T-cell (primary cell): ENCODE data around the gene MMP23B. TPM values are rescaled to one million over a fixed set of nuclear protein-coding genes. Genes with fewer than 3 reads are reported as not detected.
"Not testable (repeated sequence)": the region's sequence is repeated elsewhere in the genome, so short reads cannot be mapped to it uniquely, and the experiment has no call there.

Source experiments
- ATAC-seq, 4 experiments: fragments of 200-7000 bp in 3 of 4; fragments of 150-1000 bp in 1 of 4; cut with Tn5 transposase; replicated peaks in 1 of 4; 1 replicate in 3 of 4; 2 replicates in 1 of 4; pipeline ENCODE4 v1.10.0; 2021; ENCODE audit warnings: moderate library complexity in 3 of 4, mild to moderate bottlenecking in 2 of 4, moderate number of reproducible peaks in 1 of 4
- CTCF ChIA-PET, 2 donors: fragments of 300-600 bp; sonication (Branson Sonifier 250); formaldehyde crosslinking; loops; one replicate each; lab custom pipeline; 2022; ENCODE audit warnings: antibody characterized with exemption in 2 of 2; lab: Charles Lee
- POLR2A ChIA-PET, 2 donors: fragments of 300-600 bp; sonication (Branson Sonifier 250); formaldehyde crosslinking; loops; one replicate each; lab custom pipeline; 2022; ENCODE audit warnings: antibody characterized with exemption in 2 of 2; lab: Charles Lee
- DNase-seq, 35 experiments: peaks; one replicate each; pipeline versions ENCODE4 v3.0.0 to v3.0.0-alpha.2; 2013 to 2023
- H3K27ac ChIP-seq: one replicate; pipeline ENCODE4 v1.5.1; 2013; ENCODE audit warnings: low read length
- H3K27me3 ChIP-seq, 2 experiments: replicated peaks in 1 of 2; 1 replicate in 1 of 2; 2 replicates in 1 of 2; pipeline versions ENCODE4 v1.6.1 to v1.7.0; 2013; ENCODE audit warnings: low read length in 1 of 2, mixed read lengths in 1 of 2; ENCODE audit not compliant: control insufficient read depth in 2 of 2, insufficient read depth in 2 of 2; ENCODE audit errors: extremely low read depth in 1 of 2
- H3K36me3 ChIP-seq, 2 donors: 1 replicate in 1 of 2; 2 replicates in 1 of 2; pipeline versions ENCODE4 v1.6.1 to v1.7.0; 2013; ENCODE audit warnings: low read length in 1 of 2; ENCODE audit not compliant: control insufficient read depth in 2 of 2, insufficient read depth in 1 of 2; ENCODE audit errors: extremely low read depth in 1 of 2
- H3K4me1 ChIP-seq, 2 experiments: 1 replicate in 1 of 2; 2 replicates in 1 of 2; pipeline versions ENCODE4 v1.6.1 to v1.7.0; 2013; ENCODE audit warnings: low read length in 2 of 2, mixed read lengths in 1 of 2; ENCODE audit not compliant: insufficient read depth in 2 of 2, control insufficient read depth in 1 of 2; ENCODE audit errors: extremely low read depth in 1 of 2
- H3K4me3 ChIP-seq, 2 donors: 1 replicate in 1 of 2; 2 replicates in 1 of 2; pipeline versions ENCODE4 v1.5.1 to v1.7.0; 2013; ENCODE audit warnings: mild to moderate bottlenecking in 2 of 2, low read length in 1 of 2, moderate library complexity in 1 of 2; ENCODE audit not compliant: control insufficient read depth in 1 of 2; ENCODE audit errors: extremely low read depth in 1 of 2
- H3K9me3 ChIP-seq: 2 replicates; pipeline ENCODE4 v1.7.0; 2013
- H3K27ac Mint-ChIP-seq, 2 donors: one replicate each; pipeline ENCODE4 v1.8.0; 2020 to 2021; ENCODE audit warnings: mild to moderate bottlenecking in 2 of 2, mixed read lengths in 2 of 2
- H3K27me3 Mint-ChIP-seq, 2 donors: one replicate each; pipeline ENCODE4 v1.8.0; 2021 to 2022; ENCODE audit warnings: mixed read lengths in 2 of 2
- H3K36me3 Mint-ChIP-seq: one replicate; pipeline ENCODE4 v1.8.0; 2021; ENCODE audit warnings: mixed read lengths
- H3K4me1 Mint-ChIP-seq, 3 donors: one replicate each; pipeline ENCODE4 v1.8.0; 2020 to 2022; ENCODE audit warnings: mixed read lengths in 3 of 3, mild to moderate bottlenecking in 1 of 3
- H3K4me3 Mint-ChIP-seq, 3 donors: one replicate each; pipeline ENCODE4 v1.8.0; 2020 to 2022; ENCODE audit warnings: mild to moderate bottlenecking in 3 of 3, mixed read lengths in 3 of 3, moderate library complexity in 3 of 3
- H3K9me3 Mint-ChIP-seq, 3 donors: one replicate each; pipeline ENCODE4 v1.8.0; 2020 to 2022; ENCODE audit warnings: mixed read lengths in 3 of 3
- WGBS: methylation state at CpG from one replicate; pipeline ENCODE4 v1.1.5; 2013; ENCODE audit warnings: missing lambda C conversion rate; ENCODE audit not compliant: insufficient coverage; 5-methylcytosine and 5-hydroxymethylcytosine counted together
- total RNA-seq, 35 experiments: library from RNA in 6 of 35; stranded (reverse) in 6 of 35; fragments of 120-200 nt in 1 of 35; gene quantifications; one replicate each; pipeline versions ENCODE4 v1.2.1 to v1.2.4 and lab custom pipeline; 2013 to 2026

MMP23B gene
- total RNA-seq, 5 donors from 2014 or later (not counting 1 experiment from before 2014, with no cell fraction given), result 4.8 to 11.2 (median 6.8) TPM

- Histone ChIP-seq H3K4me1 (peaks cover 6 to 27% of the 10 kb centered on the region in 2 experiments), H3K36me3 (peaks cover 0 to 16% of the 10 kb centered on the region in 2 donors)
- H3K4me3 Mint-ChIP-seq, DNase-seq, H3K27me3 ChIP-seq, ATAC-seq, H3K9me3 ChIP-seq, H3K9me3 Mint-ChIP-seq, H3K27me3 Mint-ChIP-seq, H3K4me3 ChIP-seq, CTCF ChIA-PET, H3K27ac ChIP-seq, H3K27ac Mint-ChIP-seq, POLR2A ChIA-PET: not testable (repeated sequence)
- Mint-ChIP-seq H3K4me1 (peaks cover 25 to 42% (median 34%) of the 10 kb centered on the region in 3 donors), H3K36me3 (peaks cover 25% of the 10 kb centered on the region)
- WGBS, result no CpG with 5 or more reads among the region's 21 CpGs
These were observed 44.1 kb downstream of the MMP23B start for GRCh38 chr1:1676087-1676486.

GRCh38 chr1:1677718-1678580 lies 46.0 kb downstream of the MMP23B start:
- Mint-ChIP-seq H3K36me3 (peaks cover 16% of the 10 kb centered on the region), H3K4me1 (peaks cover 29 to 55% (median 41%) of the 10 kb centered on the region in 3 donors), H3K27me3 (no peaks in the 10 kb centered on the region), H3K27ac (peak overlapping the region; percentile 95 to 97), H3K9me3 (no peaks in the 10 kb centered on the region), H3K4me3 (peak overlapping the region; percentile 83 to 93 (median 85))
- 10% methylated on average over 33 of the region's 39 CpGs for WGBS
- ATAC-seq (peak; percentile 77 to 86 (median 84)), DNase-seq (peak; percentile 14 to 74 (median 39))
- CTCF ChIA-PET, result interaction anchor here in 1 of 2 donors (0.9 kb wide), 1 partner anchor 12 kb away, joined by 5 read pairs; no protein-coding TSS in a partner anchor
- POLR2A ChIA-PET, result no interaction called here
- Histone ChIP-seq H3K9me3 (no peaks in the 10 kb centered on the region), H3K36me3 (peaks cover 0 to 6% of the 10 kb centered on the region in 2 donors), H3K4me3 (peak overlapping the region; percentile 43 to 77), H3K27ac (peak overlapping the region; percentile 72), H3K4me1 (peaks cover 6 to 27% of the 10 kb centered on the region in 2 experiments), H3K27me3 (no peaks in the 10 kb centered on the region)

- Histone ChIP-seq H3K36me3 (peaks cover 4 to 10% of the 10 kb centered on the region in 2 donors), H3K27me3 (no peaks in the 10 kb centered on the region), H3K4me1 (peaks cover 6 to 34% of the 10 kb centered on the region in 2 experiments), H3K9me3 (no peaks in the 10 kb centered on the region), H3K4me3 (peak overlapping the region; percentile 43 to 77), H3K27ac (peak overlapping the region; percentile 72)
- 83% methylated on average over 22 of the region's 24 CpGs for WGBS
- peak in 17 of 35 experiments; percentile 17 to 61 (median 39) for DNase-seq
- Mint-ChIP-seq H3K27me3 (no peaks in the 10 kb centered on the region), H3K4me1 (peaks cover 33 to 60% (median 48%) of the 10 kb centered on the region in 3 donors), H3K27ac (peak overlapping the region; percentile 95 to 97), H3K9me3 (no peaks in the 10 kb centered on the region), H3K36me3 (peaks cover 16% of the 10 kb centered on the region), H3K4me3 (peak overlapping the region; percentile 83 to 93 (median 85))
- CTCF ChIA-PET, result interaction anchor here in 1 of 2 donors (0.9 kb wide), 1 partner anchor 13 kb away, joined by 5 read pairs; no protein-coding TSS in a partner anchor
- ATAC-seq, result peak in 3 of 4 experiments; percentile 30 to 60 (median 34)
- POLR2A ChIA-PET, result interaction anchor here in 1 of 2 donors (0.7 kb wide), 1 partner anchor 107 kb away, joined by 3 read pairs; no protein-coding TSS in a partner anchor
These were observed 46.8 kb downstream of the MMP23B start for GRCh38 chr1:1678581-1679380.

GRCh38 chr1:1680031-1680911 lies 48.3 kb downstream of the MMP23B start:
- Histone ChIP-seq H3K27me3 (no peaks in the 10 kb centered on the region), H3K9me3 (no peaks in the 10 kb centered on the region), H3K36me3 (peaks cover 4 to 13% of the 10 kb centered on the region in 2 donors), H3K4me3 (no peak overlapping the region), H3K27ac (no peak overlapping the region), H3K4me1 (peaks cover 6 to 39% of the 10 kb centered on the region in 2 experiments)
- ChIA-PET POLR2A (no interaction called here), CTCF (no interaction called here)
- Mint-ChIP-seq H3K4me1 (peaks cover 36 to 64% (median 48%) of the 10 kb centered on the region in 3 donors), H3K36me3 (peaks cover 19% of the 10 kb centered on the region), H3K27me3 (no peaks in the 10 kb centered on the region), H3K9me3 (no peaks in the 10 kb centered on the region), H3K4me3 (no peak overlapping the region), H3K27ac (peak overlapping the region in 1 of 2 donors; percentile 70)
- ATAC-seq (no peak), DNase-seq (no peak)
- WGBS, result 93% methylated on average over 24 of the region's 32 CpGs

GRCh38 chr1:1680912-1681273 lies 48.9 kb downstream of the MMP23B start:
- ChIA-PET CTCF (no interaction called here), POLR2A (no interaction called here)
- Histone ChIP-seq H3K4me1 (peaks cover 6 to 43% of the 10 kb centered on the region in 2 experiments), H3K27me3 (no peaks in the 10 kb centered on the region), H3K9me3 (no peaks in the 10 kb centered on the region), H3K4me3 (no peak overlapping the region), H3K27ac (no peak overlapping the region), H3K36me3 (peaks cover 4 to 15% of the 10 kb centered on the region in 2 donors)
- WGBS, result 86% methylated on average over 9 of the region's 11 CpGs
- no peaks in the 10 kb centered on the region for H3K9me3 Mint-ChIP-seq
- no peaks in the 10 kb centered on the region for H3K27me3 Mint-ChIP-seq
- ATAC-seq (no peak), DNase-seq (no peak)
- H3K27ac Mint-ChIP-seq, result peak overlapping the region; percentile 39 to 70
- peaks cover 22% of the 10 kb centered on the region for H3K36me3 Mint-ChIP-seq
- H3K4me3 Mint-ChIP-seq, result no peak overlapping the region
- H3K4me1 Mint-ChIP-seq, result peaks cover 39 to 67% (median 52%) of the 10 kb centered on the region in 3 donors
